Measurements from ENCODE around the gene PIGU.

Gene PIGU

GRCh38 chr20:34578521-34578920 lies 98.4 kb downstream of the PIGU start:
- DNase-seq (ENCODE audit: low spot score), result no peak

GRCh38 chr20:34578025-34578424 lies 98.9 kb downstream of the PIGU start:
- DNase-seq (ENCODE audit: low spot score), result no peak

GRCh38 chr20:34577061-34577460 lies 99.8 kb downstream of the PIGU start:
- DNase-seq (ENCODE audit: low spot score), result no peak

GRCh38 chr20:34575756-34576155 lies 101.1 kb downstream of the PIGU start:
- DNase-seq (ENCODE audit: low spot score), result no peak

GRCh38 chr20:34575271-34575670 lies 101.6 kb downstream of the PIGU start:
- no peak for DNase-seq (ENCODE audit: low spot score)

- no peak for DNase-seq (ENCODE audit: low spot score)
Observed at GRCh38 chr20:34574861-34575260, 102.0 kb downstream of the PIGU start.

GRCh38 chr20:34574426-34574825 lies 102.5 kb downstream of the PIGU start:
- no peak for DNase-seq (ENCODE audit: low spot score)

GRCh38 chr20:34573541-34574300 lies 103.2 kb downstream of the PIGU start:
- DNase-seq (ENCODE audit: low spot score), result no peak

- DNase-seq (ENCODE audit: low spot score), result no peak
Observed at GRCh38 chr20:34571753-34572152, 105.1 kb downstream of the PIGU start.

GRCh38 chr20:34570859-34571306 lies 106.0 kb downstream of the PIGU start:
- DNase-seq (ENCODE audit: low spot score), result no peak

GRCh38 chr20:34569598-34569997 lies 107.3 kb downstream of the PIGU start:
- DNase-seq (ENCODE audit: low spot score), result no peak

GRCh38 chr20:34567892-34568865 lies 108.7 kb downstream of the PIGU start:
- DNase-seq (ENCODE audit: low spot score), result no peak

GRCh38 chr20:34566978-34567891 lies 109.7 kb downstream of the PIGU start:
- no peak for DNase-seq (ENCODE audit: low spot score)

- no peak for DNase-seq (ENCODE audit: low spot score)
Observed at GRCh38 chr20:34564833-34565232, 112.1 kb downstream of the PIGU start.

- peak; percentile 72 for DNase-seq (ENCODE audit: low spot score)
Observed at GRCh38 chr20:34562641-34563040, 114.3 kb downstream of the PIGU start.

GRCh38 chr20:34561661-34562060 lies 115.2 kb downstream of the PIGU start:
- no peak for DNase-seq (ENCODE audit: low spot score)

- DNase-seq (ENCODE audit: low spot score), result no peak
Observed at GRCh38 chr20:34560614-34561013, 116.3 kb downstream of the PIGU start.

- no peak for DNase-seq (ENCODE audit: low spot score)
Observed at GRCh38 chr20:34560141-34560523, 116.8 kb downstream of the PIGU start.

- peak; percentile 36 for DNase-seq (ENCODE audit: low spot score)
Observed at GRCh38 chr20:34559311-34560140, 117.4 kb downstream of the PIGU start.

- peak; percentile 97 for DNase-seq (ENCODE audit: low spot score)
Observed at GRCh38 chr20:34558320-34559218, 118.3 kb downstream of the PIGU start, which contains the start of gene MAP1LC3A. Gene MAP1LC3A, plus strand, starts transcription at chr20:34558718. Its CDS starts 151 bp downstream, at chr20:34558869.
